GM21619 (cell line): ENCODE data around the gene FAM240A.

Source experiments
- ATAC-seq: cut with Tn5 transposase; IDR thresholded peaks from one replicate; pipeline ENCODE4 v1.9.1; 2021; ENCODE audit not compliant: unreplicated experiment

FAM240A gene

GRCh38 chr3:46673151-46674030 lies 61.1 kb downstream of the FAM240A start:
- ATAC-seq, result no peak

GRCh38 chr3:46674031-46674845 lies 61.9 kb downstream of the FAM240A start:
- ATAC-seq, result no peak

GRCh38 chr3:46675426-46675825 lies 63.1 kb downstream of the FAM240A start:
- no peak for ATAC-seq
